GM19023 (cell line): Measurements from ENCODE around the gene MAST2.

Source experiments
- ATAC-seq: cut with Tn5 transposase; IDR thresholded peaks from one replicate; pipeline ENCODE4 v1.9.1; 2021; ENCODE audit warnings: mild to moderate bottlenecking, moderate library complexity; ENCODE audit not compliant: unreplicated experiment

MAST2 gene

DNA sequence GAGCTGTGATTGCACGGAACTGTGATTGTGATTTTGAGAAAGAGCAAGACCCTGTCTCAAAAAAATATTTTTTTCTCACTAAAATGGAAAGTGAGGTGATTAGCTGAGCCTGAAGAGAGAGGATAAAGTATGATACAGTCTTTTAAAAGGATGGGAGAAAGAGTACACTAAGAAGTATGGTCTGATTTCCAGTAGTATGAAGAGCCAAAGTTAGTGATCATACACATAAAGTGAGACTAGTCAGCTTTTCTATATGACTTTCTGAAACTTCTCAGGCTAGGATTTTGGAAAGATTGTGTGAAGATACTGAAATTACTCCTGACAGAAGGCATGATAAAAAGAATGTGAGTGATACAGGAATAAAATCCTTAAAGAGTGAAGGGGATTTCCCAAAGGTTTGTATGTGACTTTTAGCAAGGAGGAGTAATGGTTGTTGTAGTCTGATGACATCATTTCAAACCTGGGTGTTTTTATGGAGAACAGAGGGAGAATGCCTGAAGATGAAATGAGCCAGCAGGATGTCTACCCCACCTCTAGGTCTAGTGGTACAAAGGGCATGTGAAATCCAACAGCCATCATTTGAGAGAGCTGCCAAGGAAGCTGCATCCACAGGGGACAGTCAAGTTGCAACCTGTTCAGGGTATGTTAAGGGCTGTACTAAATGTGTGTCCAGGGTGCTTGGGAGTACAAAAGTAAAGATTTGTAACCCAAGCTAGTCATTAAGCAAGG, 171.3 kb downstream of the MAST2 start:
- no peak for ATAC-seq

DNA sequence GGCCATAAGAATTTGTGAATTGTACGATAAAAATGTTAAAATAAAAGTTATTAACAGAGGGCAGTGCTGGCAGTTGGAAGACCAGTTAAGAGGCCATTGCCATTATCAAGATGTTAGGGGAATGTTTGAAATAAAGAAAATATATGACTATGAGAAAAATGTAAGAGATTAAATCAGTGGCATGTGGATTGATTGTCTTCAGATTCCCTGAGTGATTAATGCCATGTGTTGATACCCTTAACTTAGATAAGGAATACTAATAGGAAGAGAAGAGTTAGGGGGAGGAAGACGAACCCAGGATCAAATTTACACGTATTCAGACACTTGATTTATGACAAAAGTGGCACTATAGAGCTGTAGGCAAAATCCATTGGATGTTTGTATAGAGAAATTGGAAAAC, 173.2 kb downstream of the MAST2 start:
- ATAC-seq = no peak

DNA sequence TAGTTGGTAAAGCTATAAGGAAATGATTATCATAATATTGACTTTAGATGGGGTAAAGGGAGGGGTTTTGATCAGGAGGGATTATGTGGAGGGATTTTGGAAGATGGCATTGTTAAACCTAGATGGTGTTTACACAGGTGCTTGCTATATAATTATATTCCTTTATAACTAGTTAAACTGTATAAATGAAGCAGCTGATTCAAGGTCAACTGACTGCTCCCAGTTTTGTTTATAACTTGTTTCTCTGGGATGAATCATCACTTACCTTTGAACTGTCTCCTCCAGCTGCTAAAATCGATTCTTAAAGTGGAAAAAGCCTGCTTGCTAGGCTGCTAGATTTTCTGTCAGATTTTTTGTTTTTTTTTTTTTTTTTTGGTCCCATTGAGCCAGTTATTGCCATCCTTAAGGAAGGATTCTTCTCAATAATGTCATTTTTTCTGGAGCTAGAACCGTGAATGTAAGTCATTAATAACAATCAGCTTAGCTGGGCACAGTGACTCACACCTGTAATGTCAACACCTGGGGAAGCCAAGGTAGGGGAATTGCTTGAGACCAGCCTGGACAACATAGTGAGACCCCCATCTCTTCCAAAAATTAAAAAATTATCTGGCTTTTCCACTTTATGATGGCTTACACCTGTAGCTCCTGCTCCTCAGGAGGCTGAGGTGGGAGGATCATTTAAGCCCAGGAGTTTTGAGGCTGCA, 175.8 kb downstream of the MAST2 start:
- ATAC-seq = no peak

DNA sequence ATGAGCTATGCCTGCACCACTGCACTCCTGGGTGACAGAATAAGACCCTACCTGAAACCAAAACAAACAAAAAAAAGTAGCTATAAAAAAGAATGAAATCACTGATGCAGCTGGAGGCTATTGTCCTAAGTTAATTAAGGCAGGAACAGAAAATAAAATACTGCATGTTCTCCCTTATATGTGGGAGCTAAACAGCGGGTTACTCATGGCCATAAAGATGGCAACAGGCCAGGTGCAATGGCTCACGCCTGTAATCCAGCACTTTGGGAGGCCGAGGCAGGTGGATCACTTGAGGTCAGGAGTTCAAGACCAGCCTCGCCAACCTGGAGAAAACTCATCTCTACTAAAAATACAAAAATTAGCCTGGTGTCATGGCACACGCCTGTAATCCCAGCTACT, 176.4 kb downstream of the MAST2 start:
- ATAC-seq = no peak

DNA sequence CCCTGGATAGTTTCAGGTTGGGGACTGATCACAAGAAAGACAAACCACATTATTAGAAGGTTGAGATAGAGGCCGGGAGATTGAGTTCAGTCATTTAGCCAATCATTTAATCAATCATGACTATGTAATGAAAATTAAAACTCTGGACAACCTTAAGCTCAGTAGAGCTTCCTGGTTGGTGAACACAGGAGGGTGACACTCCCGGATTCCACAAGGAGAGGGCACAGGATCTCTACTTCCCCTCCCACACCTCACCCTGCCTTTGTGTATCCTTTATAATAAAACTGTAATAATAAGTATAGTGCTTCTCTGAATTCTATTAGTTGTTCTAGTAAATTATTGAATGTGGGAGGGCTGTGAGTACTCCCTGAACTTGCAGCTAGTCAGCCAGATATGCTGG, 178.9 kb downstream of the MAST2 start:
- no peak for ATAC-seq

DNA sequence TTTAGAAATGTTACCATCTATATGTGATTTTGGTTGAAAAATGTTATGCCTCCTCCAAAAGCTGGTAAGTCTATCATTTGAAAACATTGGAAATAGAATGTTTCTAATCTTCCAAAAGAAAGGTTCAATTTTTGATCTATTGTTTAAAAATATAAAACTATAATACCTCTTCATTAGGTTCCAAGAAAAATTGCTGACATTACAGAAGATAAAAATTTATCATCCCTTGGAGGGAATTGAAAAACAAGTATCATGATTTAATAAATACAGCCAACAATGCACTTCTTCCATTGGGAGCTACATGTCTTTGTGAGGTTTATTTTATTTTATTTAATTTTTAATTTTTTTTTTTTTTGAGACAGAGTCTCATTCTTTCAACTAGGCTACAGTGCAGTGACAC, 180.6 kb downstream of the MAST2 start:
- no peak for ATAC-seq

DNA sequence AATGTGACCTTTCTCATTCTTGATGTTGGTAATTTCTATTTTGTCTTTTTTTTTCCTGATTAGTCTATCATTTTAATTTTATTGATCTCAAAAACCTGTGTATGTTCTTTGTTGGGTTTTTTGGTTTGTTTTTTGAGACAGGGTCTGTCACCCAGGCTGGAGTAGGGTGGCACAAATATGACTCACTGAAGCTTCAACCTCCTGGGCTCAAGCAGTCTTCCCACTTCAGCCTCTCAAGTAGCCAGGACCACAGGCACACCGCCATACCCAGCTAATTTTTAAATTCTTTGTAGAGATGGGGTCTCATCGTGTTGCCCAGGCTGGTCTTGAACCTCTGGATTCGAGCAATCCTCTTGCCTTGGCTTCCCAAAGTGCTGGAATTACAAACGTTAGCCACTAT, 183.8 kb downstream of the MAST2 start:
- ATAC-seq = no peak

DNA sequence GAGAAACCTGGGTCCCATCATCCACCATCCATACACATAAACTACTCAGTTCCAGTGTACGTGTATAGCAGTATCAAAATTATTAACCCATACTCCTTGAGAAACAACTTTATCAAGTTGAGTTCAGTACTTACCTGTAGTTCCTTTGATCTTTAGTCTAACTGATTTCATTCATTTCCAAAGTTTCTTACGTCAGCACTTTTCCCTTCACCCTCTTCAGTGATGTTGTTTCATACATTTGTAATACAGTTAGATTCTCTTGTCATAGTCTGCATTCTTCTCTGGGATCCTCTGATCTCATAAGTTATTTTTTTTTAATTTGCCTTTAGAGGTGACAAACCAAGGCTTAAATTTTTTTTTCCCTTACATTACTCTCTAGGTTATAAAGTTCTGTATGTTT, 185.8 kb downstream of the MAST2 start:
- no peak for ATAC-seq

DNA sequence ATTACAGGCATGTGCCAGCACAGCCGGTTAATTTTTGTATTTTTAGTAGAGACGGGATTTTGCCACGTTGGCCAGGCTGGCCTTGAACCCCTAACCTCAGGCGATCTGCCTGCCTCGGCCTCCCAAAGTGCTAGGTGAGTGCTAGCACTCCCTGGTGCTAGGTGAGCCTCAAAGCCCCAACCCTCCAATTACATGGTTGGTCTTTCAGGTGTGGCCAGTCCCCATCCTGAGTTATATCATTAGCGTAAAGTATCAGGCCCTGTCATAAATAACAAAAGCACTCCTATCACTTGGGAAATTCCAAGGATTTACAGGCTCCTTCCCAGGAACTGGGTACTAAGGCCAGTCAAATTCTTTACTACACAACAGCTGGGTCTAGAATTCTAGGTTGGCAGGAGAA, 191.0 kb downstream of the MAST2 start:
- ATAC-seq = no peak

DNA sequence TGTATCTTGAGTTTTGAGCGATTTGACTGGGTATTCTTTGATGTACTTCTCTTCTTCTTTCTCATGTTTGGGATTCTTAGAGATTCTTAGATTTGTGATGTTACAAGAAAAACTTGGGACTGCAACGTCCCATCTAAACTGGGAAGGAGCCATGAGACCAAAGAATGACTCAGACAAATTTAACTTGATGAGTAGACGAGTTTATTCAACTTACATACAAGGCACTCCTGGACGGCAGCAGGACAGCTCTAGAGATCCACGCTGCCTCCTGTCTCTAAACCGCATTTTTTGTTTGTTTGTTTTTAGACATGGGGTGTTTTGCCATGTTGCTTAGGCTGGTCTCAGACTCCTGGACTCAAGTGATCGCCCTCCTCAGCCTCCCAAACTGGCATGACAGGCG, 191.9 kb downstream of the MAST2 start:
- ATAC-seq = no peak

DNA sequence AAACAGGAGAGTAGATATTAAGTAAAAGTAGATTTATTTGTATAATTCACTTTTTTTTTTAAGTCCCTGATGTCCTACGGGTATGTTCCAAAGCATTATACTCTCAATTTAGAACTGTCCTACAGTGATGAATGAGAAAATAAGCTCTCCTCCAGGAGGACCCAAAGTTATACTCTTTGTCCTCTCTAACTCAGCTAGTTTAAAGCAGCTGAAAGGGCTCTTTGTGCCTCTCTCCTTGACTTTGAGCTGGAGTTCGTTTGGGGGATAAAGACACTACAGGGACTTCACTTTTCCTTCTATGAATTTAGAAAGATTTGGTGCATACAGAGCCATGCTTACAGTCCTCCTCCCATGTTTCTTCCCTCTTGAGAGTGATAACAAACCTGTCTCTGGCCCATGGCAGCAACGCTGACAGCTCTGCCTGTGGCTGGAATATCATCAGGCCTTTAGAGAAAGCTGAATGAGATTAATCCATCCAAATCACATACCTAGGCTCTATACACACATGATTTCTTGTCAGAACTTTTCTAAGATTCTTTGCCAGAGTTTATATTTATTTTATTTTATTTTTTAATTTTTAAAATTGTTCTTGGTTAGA, 194.7 kb downstream of the MAST2 start:
- no peak for ATAC-seq

DNA sequence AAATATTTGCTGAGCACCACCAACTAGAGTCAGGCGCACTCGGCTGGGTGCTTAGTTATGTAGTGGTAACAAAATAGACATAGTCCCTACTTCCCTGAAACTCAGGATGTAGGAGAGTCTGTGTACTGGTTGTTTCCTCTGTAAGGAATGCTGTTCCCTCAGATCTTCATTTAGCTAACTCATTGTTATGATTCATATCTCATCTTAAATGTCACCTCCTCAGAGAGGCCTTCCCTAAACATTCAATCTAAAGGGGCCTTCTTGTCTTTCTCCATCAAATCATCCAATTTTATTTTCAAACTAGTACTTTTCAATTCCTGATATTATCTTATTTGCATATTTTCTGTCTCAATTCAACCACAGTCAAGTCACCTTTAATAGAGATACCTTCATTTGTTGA, 196.1 kb downstream of the MAST2 start:
- no peak for ATAC-seq

DNA sequence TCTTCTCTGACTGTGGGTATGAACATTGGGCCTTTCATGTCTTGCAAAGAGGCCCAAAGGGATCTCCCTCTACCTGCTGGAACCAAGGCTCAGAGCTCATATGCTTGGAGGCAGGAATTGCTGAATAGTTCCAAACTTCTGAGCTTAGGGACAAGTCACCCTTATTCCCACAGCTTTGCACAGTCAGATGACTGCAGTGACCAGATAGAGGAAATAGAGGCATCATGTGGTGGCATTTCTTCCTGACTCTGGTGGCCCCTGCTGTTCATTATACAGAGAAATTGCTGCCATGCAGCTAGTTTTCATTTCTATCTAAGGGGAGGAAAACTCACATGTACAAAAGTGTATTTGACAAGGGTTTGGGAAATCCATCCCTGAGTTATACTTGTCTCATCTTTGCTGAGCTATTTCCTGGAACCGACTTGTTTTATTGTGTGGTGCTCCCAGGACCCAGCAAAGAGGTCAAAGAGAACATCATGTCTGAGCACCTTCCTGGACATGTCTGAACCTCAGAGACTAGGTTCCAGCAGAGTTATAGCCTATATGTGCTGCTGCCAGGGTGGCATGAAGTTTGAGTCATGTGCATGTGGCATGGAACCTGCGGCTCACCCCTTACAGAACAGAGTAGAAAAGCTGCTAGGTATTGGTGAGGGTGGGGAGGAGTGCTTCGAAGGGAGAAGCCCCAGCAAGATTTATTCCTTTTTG, 197.8 kb downstream of the MAST2 start:
- ATAC-seq = no peak

DNA sequence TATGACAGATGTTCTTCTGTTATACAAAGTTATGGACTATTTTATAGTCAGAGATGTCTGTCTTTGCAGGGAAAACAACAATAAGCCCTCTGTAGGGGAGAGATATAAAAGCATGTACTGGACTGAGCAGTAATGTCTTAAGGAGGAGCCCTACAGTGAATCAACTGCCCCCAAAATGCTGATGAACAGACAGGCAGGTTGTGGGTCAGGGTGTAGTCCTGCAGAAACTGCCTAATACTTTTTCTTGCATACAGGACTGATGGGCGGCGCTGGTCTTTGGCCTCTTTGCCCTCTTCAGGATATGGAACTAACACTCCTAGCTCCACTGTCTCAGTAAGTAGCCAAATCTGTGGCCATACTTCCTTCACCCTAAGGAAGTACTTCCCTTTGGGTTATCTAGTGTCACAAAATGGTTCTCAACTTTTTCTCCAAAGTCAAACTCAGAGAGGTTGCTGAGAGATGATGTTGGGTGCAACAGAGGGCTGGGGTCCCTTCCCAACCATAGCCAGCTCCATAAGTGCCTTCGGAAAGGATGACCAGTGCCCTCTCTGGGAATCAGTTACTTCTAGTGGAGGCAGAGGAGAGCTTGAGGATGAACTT, 199.2 kb downstream of the MAST2 start:
- no peak for ATAC-seq

DNA sequence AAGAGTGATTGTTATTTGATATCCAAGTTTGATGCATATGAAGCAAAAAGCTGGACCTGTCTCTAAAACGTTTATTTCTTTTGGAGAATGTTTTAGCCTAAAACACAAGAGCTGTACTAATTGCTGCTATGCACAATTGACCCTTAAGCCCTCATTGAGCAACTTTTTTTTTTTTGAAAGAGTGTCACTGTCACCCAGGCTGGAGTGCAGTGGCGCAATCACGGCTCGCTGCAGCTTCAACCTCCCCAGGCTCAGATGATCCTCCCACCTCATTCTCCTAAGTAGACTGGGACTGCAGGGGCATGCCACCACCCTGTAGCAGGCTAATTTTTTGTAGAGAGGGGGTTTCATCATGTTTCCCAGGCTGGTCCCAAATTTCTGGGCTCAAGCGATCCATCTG, 199.9 kb downstream of the MAST2 start:
- ATAC-seq = no peak

DNA sequence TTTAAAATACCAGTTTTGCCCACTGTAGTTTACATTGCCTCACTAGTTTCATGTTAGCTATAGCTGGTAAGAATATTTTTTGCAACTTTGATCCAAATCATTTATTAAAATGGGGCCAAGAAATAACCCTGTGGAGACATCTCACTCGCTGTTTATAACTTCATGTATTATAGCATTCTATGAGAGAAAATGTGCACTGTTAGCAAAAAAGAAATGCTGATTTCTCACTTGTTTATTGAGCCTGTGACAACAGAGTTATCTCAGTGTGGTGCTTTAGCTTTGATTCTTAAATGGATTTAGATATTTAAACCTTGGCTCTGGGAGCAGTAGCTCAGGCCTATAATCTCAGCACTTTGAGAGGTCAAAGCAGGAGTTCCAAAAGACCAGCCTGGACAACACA, 201.1 kb downstream of the MAST2 start:
- no peak for ATAC-seq

DNA sequence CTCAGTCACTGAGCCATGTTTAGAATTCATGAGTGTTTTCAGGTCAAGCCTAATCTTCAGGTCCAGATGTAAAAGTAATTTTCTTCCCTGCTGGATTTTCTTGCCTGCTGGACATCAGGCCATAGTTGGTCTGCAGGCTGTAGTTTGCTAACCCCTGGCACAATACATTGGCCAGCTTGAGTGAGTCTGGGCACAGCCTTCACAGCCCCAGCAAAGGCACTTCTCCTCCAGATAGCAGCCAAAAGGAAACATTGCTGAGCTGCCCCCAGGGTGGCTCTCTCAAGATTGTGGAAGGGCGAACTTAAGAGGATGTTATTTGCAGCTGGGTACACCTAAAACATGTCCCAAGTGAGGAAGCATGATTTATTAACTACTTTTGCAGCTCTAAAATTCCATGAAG, 202.2 kb downstream of the MAST2 start:
- no peak for ATAC-seq

DNA sequence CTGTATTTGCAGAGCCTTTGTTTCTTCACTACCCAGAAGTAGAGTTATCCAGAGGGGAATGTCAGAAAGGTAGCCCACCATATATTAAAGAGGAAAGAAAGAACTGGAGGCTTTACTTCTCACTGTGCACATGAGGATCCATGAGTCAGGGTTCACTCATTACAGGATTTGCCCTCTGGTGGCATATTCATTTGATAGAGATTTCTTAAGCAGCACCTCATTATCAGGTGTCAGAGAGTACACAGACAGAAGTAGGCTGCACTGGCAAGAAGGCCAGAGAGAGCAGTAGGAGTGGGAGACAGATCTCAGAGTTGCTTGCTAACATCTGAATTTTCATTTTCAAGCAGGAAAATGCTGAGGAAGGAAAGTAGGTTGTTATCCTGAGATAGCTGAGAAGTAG, 205.2 kb downstream of the MAST2 start:
- ATAC-seq = no peak

DNA sequence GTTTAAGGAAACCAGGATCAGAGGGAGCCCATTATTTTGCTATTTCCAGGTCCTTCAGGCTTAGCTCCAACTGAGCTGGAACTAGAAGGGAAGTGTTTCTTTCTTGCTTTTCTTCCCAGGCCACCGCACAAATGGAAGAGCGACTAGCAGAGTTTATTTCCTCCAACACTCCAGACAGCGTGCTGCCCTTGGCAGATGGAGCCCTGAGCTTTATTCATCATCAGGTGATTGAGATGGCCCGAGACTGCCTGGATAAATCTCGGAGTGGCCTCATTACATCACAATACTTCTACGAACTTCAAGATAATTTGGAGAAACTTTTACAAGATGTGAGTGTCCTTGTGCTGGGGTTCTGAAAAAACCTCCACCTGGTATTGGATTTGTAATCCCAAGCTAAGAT, 207.2 kb downstream of the MAST2 start:
- ATAC-seq = no peak

DNA sequence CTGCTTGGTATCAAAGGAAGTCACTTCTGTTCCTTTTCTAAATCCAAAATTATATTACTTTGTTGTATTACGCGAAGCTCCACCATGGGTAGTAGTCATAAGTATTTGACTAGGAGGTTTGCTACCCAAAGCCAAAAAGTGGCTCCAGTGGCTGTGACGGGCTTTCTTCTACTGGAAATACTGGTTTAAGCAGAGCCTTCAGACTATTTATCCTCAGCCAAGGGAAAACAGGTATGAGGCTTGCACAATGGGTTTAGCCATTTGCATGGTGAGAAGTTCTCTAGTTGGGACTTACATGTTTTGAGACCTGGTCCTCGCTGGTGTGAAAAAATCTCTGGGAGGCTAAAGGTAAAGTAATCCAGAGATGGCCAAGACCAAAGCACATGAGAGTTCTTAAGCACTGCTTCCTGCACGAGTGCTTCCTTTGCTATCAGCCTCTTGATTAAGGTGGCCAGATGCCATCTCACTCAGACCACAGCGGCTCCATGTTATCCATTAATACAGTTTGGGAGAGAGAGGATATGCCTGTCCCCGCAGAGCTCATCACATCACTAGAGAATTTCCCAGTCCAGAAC, 207.8 kb downstream of the MAST2 start:
- no peak for ATAC-seq

DNA sequence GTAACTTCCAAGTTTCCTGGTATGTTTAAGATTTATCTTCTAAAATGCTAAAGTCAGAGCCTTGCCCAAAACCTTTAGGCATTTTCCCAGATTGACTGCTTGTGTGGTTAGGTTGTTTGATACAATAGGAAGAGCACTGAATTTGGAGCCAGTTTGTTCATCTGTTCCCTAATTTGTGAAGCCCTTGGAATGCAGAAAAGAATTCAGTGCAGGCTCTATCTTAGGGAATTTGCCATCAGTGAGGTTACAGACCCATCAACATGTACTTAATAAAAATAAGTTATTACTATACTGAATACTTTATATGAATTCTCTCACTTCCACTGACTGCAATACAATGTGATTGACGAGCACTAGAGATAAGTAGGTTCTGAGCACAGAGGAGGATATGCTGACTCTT, 208.8 kb downstream of the MAST2 start:
- no peak for ATAC-seq
